Measurements from ENCODE around the gene ABI3BP.

ABI3BP gene

GRCh38 chr3:100717637-100718487, 275.4 kb downstream of the ABI3BP start:
- DNase-seq, result no peak

GRCh38 chr3:100717063-100717462, 276.2 kb downstream of the ABI3BP start:
- no peak for DNase-seq

GRCh38 chr3:100715176-100715575, 278.0 kb downstream of the ABI3BP start:
- no peak for DNase-seq

GRCh38 chr3:100710261-100710968, 282.8 kb downstream of the ABI3BP start:
- DNase-seq, result peak; percentile 87

- DNase-seq, result peak; percentile 50
These were observed 283.4 kb downstream of the ABI3BP start for GRCh38 chr3:100709842-100710260.

- DNase-seq, result peak; percentile 98
These were observed 284.0 kb downstream of the ABI3BP start, which contains the start of gene TFG for GRCh38 chr3:100708989-100709841. TSS of gene TFG (plus strand) at chr3:100709494. CDS start at chr3:100713686, 4,192 bp downstream.

GRCh38 chr3:100708644-100708988, 284.6 kb downstream of the ABI3BP start:
- no peak for DNase-seq

GRCh38 chr3:100706365-100706764, 286.9 kb downstream of the ABI3BP start:
- no peak for DNase-seq

- DNase-seq, result no peak
These were observed 289.4 kb downstream of the ABI3BP start for GRCh38 chr3:100703865-100704264.

- DNase-seq, result no peak
These were observed 290.3 kb downstream of the ABI3BP start for GRCh38 chr3:100702980-100703345.

GRCh38 chr3:100702082-100702979, 290.9 kb downstream of the ABI3BP start:
- no peak for DNase-seq

- DNase-seq, result no peak
These were observed 292.5 kb downstream of the ABI3BP start for GRCh38 chr3:100700708-100701107.

All from stimulated activated CD8-positive, alpha-beta memory T cell treated with anti-CD3 and anti-CD28 coated beads, Interleukin-4, amount 100 ng/mL, for 48 hours (primary cell).